GM12875 (cell line): Measurements from ENCODE around the gene DYRK3.

Experiments used
- H3K4me3 ChIP-seq: one replicate; pipeline ENCODE4 v1.5.1; 2011; ENCODE audit warnings: low read depth, low read length, control low read depth
- TF ChIP-seq, protein P1 (sequence below): IDR thresholded peaks from 2 replicates; pipeline ENCODE4 v1.5.1; 2011; ENCODE audit warnings: low read depth, mild to moderate bottlenecking, control low read depth, inconsistent platforms, low read length, moderate library complexity, borderline replicate concordance; ENCODE audit not compliant: insufficient read depth

DYRK3 gene

DNA sequence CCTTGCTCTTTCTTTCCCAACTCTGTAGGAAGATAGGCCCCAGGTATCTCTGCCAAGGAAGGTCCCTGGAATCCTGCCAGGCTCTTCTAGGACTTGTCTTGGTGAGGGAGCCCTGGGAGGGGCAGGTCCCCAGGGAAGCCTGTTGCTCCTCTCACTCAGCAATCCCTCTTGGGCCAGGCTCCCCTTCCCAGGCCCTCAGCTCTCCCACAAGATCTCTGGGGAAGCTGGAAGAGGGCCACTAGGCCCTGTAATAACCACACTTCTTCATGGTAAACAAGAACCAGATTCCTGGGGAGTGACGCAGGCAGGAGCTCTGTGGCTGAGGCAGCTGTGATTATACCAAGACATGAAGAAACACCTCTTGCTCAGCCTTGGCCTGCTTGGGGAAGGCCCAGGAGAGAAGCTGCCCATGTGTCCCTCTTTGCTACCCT lies 39.4 kb downstream of the DYRK3 start:
- TF ChIP-seq, protein P1, sequence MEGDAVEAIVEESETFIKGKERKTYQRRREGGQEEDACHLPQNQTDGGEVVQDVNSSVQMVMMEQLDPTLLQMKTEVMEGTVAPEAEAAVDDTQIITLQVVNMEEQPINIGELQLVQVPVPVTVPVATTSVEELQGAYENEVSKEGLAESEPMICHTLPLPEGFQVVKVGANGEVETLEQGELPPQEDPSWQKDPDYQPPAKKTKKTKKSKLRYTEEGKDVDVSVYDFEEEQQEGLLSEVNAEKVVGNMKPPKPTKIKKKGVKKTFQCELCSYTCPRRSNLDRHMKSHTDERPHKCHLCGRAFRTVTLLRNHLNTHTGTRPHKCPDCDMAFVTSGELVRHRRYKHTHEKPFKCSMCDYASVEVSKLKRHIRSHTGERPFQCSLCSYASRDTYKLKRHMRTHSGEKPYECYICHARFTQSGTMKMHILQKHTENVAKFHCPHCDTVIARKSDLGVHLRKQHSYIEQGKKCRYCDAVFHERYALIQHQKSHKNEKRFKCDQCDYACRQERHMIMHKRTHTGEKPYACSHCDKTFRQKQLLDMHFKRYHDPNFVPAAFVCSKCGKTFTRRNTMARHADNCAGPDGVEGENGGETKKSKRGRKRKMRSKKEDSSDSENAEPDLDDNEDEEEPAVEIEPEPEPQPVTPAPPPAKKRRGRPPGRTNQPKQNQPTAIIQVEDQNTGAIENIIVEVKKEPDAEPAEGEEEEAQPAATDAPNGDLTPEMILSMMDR: no peak
- H3K4me3 ChIP-seq: no peak overlapping the region

DNA sequence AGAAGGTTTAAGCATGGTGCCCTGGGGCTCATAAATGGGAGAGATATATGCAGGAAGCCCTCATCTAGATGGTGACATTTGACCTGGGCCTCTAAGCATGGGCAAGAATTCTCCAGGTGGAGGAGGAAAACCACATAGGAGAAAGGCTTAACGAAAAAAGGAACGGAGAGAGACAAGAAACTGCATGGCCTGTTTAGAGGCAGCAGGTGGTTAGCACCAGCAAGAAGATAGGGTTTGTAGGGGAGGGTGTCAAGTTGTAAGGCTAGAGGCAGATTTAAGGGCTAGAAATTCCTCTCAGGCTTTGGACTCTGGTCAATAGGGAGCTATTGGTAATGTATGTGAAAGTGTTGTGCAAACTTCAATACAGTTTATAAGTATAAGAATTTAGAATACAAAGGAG lies 41.2 kb downstream of the DYRK3 start:
- TF ChIP-seq, protein P1: no peak
- H3K4me3 ChIP-seq: no peak overlapping the region

DNA sequence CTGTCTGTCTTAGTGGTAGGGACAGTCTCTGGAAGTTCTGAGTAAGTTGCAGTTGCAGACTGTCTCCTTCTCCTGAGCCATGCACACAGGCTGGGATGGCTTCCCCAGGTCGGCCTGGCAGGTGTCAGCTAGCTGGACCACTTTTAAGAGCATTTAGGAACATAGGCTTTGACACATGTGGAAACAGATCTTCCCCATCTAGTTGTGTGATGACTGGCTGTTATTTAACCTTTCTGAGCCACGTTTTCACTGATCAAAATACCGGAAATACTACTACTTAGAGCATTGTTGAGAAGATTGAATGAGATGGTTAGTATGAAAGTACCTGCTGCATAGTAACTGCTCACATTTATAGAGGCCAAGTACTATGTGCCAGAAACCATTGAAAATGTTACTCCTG lies 43.2 kb downstream of the DYRK3 start:
- no peak overlapping the region for H3K4me3 ChIP-seq
- TF ChIP-seq, protein P1: no peak

DNA sequence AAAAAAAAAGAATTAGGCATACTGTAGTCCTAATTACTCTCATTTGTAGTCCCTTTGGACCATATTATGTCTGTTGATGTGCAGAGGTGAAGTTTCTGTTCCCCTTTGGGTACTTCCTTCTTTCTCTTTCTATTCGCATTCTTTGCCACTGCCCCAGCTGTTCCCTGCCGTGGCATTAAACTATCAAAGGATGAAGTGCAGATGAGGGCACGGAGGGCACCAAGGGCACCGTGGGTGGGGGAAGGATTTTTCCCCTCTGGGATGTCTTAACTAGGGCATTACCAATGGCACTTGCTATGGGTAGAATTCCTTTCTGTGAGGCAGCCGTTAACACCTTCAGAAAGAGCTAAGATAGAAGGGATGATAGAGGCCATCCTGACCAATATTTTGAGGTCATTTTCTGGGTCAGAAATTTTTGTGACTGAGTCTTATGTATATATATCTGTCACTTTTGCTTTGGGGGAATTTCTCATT lies 44.4 kb downstream of the DYRK3 start:
- H3K4me3 ChIP-seq: no peak overlapping the region
- TF ChIP-seq, protein P1: no peak

DNA sequence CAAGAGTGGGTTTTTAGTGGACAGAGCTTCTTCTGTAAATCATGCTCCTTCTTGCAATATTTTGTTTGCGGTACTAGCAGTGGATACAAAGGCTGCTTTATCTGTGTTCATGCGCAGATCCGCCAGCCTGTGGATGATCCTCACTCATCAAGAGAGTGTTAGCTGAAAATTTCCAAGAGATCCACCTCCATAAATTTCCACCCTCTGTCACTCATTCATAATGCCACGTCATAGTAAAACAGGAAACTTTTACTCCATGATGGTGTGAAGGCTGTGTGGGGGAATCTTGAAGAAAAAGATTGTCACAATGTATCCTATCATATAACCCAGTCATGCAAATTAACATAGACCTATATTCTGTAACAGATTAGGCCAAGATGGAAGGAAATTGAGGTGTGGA lies 44.9 kb downstream of the DYRK3 start:
- no peak overlapping the region for H3K4me3 ChIP-seq

DNA sequence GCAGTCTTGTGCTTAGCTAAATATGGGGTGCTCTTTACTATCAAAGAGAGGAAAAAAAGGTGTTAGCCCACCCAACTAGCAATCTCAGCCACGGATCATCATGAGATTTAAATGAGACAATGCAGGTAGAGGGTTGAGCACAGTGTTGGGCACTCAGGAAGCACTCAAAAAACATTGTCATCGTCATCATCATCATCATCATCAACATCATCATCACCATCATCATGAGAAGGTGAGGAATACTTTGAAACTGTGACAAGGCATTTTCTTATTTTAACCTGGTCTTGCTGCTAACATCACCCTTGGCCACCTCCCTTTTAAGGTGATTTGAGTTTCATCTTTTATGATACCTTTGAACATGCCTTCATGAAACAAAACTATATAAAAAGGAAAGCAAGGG lies 46.0 kb downstream of the DYRK3 start:
- TF ChIP-seq, protein P1: no peak
- H3K4me3 ChIP-seq: no peak overlapping the region

More for the DNA sequence above, 44.9 kb downstream of the DYRK3 start:
- TF ChIP-seq, protein P1: no peak

DNA sequence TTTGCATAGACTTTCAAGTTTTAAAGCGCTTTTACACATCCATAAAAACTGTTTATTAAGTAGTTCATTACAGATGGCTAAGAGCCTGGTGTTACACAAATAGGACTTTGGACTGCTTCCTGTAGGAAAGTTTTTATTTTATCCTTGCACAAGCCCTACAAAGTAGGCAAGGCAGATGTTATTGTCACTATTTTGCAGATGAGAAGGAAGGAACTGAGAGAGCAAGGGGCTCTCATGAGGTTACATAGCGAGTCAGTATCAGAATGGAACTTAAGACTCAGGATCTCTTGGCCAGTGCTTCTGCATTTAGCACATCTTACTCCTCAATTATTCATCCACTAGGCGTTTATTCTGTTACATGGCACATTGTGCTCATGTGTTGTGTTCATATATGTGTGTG lies 46.8 kb downstream of the DYRK3 start:
- TF ChIP-seq, protein P1: no peak
- no peak overlapping the region for H3K4me3 ChIP-seq
